SKM-1 treated with dmso at 0.1 percent for 144 hours (cell line): ENCODE measurements around the gene FXYD5.
"Not testable (repeated sequence)": the region's sequence is repeated elsewhere in the genome, so short reads cannot be mapped to it uniquely, and the experiment has no call there.

ENCODE experiments used
- DNase-seq: peaks from one replicate; lab custom pipeline; 2025; ENCODE audit not compliant: unreplicated experiment; lab: John Stamatoyannopoulos, UW

Gene FXYD5

GRCh38 chr19:35177377-35178274, 23.1 kb downstream of the FXYD5 start:
- DNase-seq: no peak

DNA sequence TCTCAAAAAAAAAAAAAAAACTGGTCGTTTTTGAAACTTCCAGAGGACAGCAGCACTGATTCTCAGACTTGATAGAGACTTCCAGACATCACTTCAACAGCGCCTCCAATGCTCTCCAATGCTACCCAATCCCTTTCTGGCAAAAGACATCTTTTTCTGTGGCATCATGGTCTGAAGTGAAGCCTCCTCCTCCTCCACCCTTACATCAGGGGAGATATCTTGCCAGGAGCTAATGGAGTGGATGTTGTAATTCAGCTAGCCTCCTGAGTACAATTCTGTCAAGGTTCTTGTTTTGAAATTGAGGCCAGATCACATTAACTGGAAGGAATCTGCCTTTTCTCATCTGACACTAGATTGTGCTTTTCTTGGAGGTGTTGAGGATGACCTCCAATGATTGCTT, 24.2 kb downstream of the FXYD5 start:
- no peak for DNase-seq

DNA sequence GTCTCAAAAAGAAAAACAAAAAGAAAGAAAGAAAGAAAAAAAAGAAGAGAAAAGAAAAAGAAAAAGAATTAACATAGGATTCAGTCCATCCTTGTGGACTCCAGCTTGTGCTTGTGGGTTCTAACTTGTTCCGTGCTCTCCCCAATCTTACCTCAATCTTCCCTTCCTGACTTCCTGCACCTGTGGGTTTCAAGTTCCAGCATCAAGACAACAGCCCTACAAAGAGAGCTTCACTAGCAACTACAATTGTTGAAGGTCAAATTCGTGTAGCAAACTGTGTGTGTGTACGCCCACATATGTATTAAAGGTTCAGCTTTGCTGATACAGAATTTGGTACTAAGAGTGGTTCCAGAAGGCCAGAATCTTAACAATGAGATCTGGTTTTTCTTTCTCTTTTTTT, 25.3 kb downstream of the FXYD5 start:
- DNase-seq: no peak

GRCh38 chr19:35181387-35181786, 26.9 kb downstream of the FXYD5 start:
- no peak for DNase-seq

DNA sequence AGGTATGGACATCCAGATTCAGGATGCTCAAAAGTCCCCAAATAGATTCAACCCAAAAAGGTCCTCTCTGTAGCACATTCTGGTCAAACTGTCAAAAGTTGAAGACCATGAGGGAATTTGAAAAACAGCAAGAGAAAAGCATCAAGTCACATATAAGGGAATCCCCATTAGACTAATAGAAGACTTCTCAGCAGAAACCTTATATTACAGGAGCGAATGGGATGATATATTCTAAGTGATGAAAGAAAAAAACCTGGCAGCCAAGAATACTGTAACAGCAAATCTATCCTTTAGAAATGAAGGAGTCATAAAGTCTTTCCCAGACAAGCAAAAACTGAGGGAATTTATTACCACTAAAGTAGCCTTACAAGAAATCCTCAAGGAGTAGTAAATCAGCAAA, 29.7 kb downstream of the FXYD5 start:
- no peak for DNase-seq

- no peak for DNase-seq
These were observed 30.3 kb downstream of the FXYD5 start for GRCh38 chr19:35184884-35185283.

GRCh38 chr19:35194012-35194984, 39.8 kb downstream of the FXYD5 start:
- no peak for DNase-seq

DNA sequence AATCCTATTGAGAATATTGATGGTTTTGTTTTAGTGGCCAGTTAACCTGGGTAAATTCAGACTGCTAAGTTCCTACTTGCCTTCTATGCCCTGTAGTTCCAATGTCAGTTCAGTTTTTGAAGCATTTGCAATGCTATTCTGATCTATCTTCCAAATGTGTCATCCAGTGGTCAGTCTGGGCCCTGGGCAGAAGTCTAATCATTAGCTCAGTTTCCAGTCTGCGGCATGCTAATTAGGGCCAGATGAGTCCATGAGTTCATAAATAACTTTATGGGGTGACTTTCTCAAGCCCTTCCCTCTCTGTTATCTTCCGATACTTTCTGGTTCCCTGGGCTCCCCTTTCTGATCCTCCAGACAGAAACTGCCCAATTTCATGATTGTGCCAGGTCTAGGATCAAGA, 41.3 kb downstream of the FXYD5 start:
- no peak for DNase-seq

DNA sequence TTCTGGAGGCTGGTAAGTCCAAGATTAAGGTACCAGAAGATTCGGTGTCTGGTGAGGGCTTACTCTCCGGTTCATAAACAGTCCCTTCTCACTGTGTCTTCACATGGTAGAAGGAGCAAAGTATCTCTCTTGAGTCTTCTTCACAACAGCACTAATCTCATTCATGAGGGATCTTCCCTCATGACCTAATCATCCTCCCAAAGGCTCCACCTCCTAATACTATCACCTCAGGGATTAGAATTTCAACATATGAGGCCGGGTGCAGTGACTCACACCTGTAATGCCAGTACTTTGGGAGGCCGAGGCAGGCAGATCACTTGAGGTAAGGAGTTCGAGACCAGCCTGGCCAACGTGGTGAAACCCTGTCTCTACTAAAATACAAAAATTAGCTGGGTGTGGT, 42.3 kb downstream of the FXYD5 start:
- DNase-seq: not testable (repeated sequence)

GRCh38 chr19:35199481-35199880, 44.9 kb downstream of the FXYD5 start:
- no peak for DNase-seq

- no peak for DNase-seq
These were observed 48.5 kb downstream of the FXYD5 start for GRCh38 chr19:35202722-35203688.

GRCh38 chr19:35204799-35205732, 50.5 kb downstream of the FXYD5 start:
- DNase-seq: peak; percentile 83

DNA sequence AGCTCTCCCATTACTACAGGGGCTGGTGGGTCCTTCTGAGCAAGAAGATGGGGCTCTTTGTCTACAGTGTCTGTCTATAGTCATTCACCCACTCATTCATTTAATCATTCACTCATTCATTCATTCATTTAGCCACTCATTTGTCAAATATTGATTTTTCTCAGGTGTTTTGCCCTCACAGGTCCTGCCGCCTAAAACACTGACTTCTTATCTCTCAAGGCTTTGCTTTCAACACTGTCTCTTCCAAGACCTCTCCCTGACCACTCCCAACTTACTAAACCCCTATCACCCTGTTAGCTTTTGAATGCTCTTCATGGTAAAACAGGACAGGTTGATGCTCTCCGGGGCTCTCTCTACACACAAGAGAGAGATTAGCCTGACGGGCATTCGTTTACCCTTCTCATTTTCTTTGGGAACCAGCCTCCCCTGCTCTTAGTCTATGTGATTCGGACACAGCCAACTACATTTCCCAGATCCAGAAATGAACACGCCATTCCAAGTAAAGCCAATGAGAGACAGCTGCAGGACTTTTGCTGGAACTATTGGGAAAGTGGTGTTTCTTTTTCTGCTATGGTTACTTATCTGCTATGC, 51.3 kb downstream of the FXYD5 start:
- DNase-seq: no peak

- no peak for DNase-seq
These were observed 51.8 kb downstream of the FXYD5 start for GRCh38 chr19:35206379-35206778.

- DNase-seq: no peak
These were observed 52.3 kb downstream of the FXYD5 start for GRCh38 chr19:35206855-35207254.

GRCh38 chr19:35207391-35207871, 52.9 kb downstream of the FXYD5 start:
- no peak for DNase-seq

DNA sequence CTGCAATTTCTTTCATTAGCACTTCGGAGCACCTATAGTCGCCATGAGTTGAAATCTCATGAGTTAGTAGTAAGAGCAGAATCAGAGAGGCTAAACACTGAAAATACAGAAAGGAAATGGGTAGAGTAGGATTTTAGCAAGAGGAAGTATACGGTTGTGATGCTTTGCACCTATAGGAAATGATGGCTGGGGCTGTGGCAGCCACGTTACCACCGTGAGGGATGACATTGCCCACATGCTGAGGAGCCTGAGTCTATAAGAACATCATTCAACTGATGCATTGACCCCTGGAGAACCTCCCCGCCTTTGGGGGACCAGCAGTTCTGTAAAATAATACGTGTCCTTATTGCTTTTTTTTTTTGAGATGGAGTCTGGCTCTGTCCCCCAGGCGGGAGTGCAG, 53.6 kb downstream of the FXYD5 start:
- no peak for DNase-seq

GRCh38 chr19:35209646-35210045, 55.1 kb downstream of the FXYD5 start:
- DNase-seq: no peak
